Uterus (tissue), 2 donors: ENCODE results near the gene CREB5.

Experiments used
- CTCF ChIP-seq, 4 experiments: fragments of 200-600 bp in 2 of 4; fragments of 450-650 bp in 2 of 4; sonication (generic) in 2 of 4; IDR thresholded peaks; one replicate each; pipeline ENCODE4 v1.5.1; 2016 to 2019; ENCODE audit warnings: antibody characterized with exemption in 4 of 4, mild to moderate bottlenecking in 2 of 4, moderate library complexity in 1 of 4
- POLR2A ChIP-seq, 2 donors: fragments of 450-650 bp; IDR thresholded peaks; one replicate each; pipeline ENCODE4 v1.6.1; 2016; ENCODE audit warnings: antibody characterized with exemption in 2 of 2, mild to moderate bottlenecking in 1 of 2, moderate library complexity in 1 of 2

GRCh38 chr7:28474282-28474638 lies 61.9 kb downstream of the CREB5 start:
- TF ChIP-seq CTCF (IDR thresholded peaks at IDR 0.05) (no peak), POLR2A (IDR thresholded peaks at IDR 0.05) (no peak)
